Sigmoid colon (tissue), 7 donors: ENCODE data around the gene NRN1. TPM values are rescaled to one million over a fixed set of nuclear protein-coding genes. Genes with fewer than 3 reads are reported as not detected.

Experiments
- DNase-seq: peaks from one replicate; pipeline ENCODE4 v3.0.0-alpha.2; 2019
- H3K27ac ChIP-seq, 4 donors: fragments of 200-600 bp; sonication (generic); one replicate each; pipeline ENCODE4 v1.5.1; 2016 to 2019; ENCODE audit warnings: mild to moderate bottlenecking in 1 of 4
- H3K27me3 ChIP-seq, 3 donors: fragments of 200-600 bp; sonication (generic); one replicate each; pipeline ENCODE4 v1.5.1; 2019; ENCODE audit warnings: mild to moderate bottlenecking in 1 of 3
- H3K36me3 ChIP-seq, 4 donors: fragments of 200-600 bp; sonication (generic); one replicate each; pipeline ENCODE4 v1.5.1; 2016 to 2019
- H3K4me1 ChIP-seq, 4 donors: fragments of 200-600 bp; sonication (generic); one replicate each; pipeline ENCODE4 v1.5.1; 2017 to 2019
- H3K4me3 ChIP-seq, 4 donors: fragments of 200-600 bp; sonication (generic); one replicate each; pipeline ENCODE4 v1.5.1; 2017 to 2019; ENCODE audit warnings: mild to moderate bottlenecking in 2 of 4, moderate library complexity in 1 of 4
- H3K9me3 ChIP-seq, 4 donors: fragments of 200-600 bp in 3 of 4; sonication (generic) in 3 of 4; one replicate each; pipeline versions ENCODE4 v1.5.1 to v1.6.1; 2013 to 2019
- EP300 ChIP-seq, 4 donors: sonication (generic); formaldehyde crosslinking; IDR thresholded peaks; one replicate each; pipeline ENCODE4 v1.6.1; 2017; ENCODE audit warnings: antibody characterized with exemption in 4 of 4
- POLR2A ChIP-seq, 2 donors: fragments of 450-650 bp; IDR thresholded peaks; one replicate each; pipeline ENCODE4 v1.6.1; 2016; ENCODE audit warnings: antibody characterized with exemption in 2 of 2, mild to moderate bottlenecking in 2 of 2, moderate library complexity in 2 of 2
- POLR2AphosphoS5 ChIP-seq, 4 donors: sonication (generic); formaldehyde crosslinking; IDR thresholded peaks; one replicate each; pipeline ENCODE4 v1.6.1; 2017; ENCODE audit warnings: antibody characterized with exemption in 4 of 4
- WGBS, 2 donors: extraction: QIAGEN DNeasy Blood & Tissue Kit; methylation state at CpG; one replicate each; pipeline ENCODE4 v1.1.7; 2013; 5-methylcytosine and 5-hydroxymethylcytosine counted together
- intact Hi-C: fragments of 100-400 bp; cut with DNase I; formaldehyde crosslinking; loops from one replicate; pipeline ENCODE4 v1.15.1; 2023
- polyA plus RNA-seq, 3 donors: library from polyadenylated mRNA; stranded (reverse); fragments of 200-250 nt; gene quantifications; one replicate each; pipeline ENCODE4 v1.2.3, GENCODE V29; 2013
- total RNA-seq, 4 donors: library from RNA; depleted of rRNA; stranded (reverse); fragments of >200 nt; gene quantifications; one replicate each; pipeline ENCODE4 v1.1.0, GENCODE V29; 2016
- TF ChIP-seq, protein P1 (sequence below), 4 experiments: fragments of 450-650 bp in 3 of 4; fragments of 200-600 bp in 1 of 4; IDR thresholded peaks; one replicate each; pipeline ENCODE4 v1.5.1; 2016 to 2019; ENCODE audit warnings: antibody characterized with exemption in 4 of 4, mild to moderate bottlenecking in 3 of 4, moderate library complexity in 2 of 4
- donor health status: healthy with polysubstance abuse.
- donor health status: Bipolar disorder and iron deficiency.
- donor health status: healthy.

NRN1 gene
- total and polyA plus RNA-seq, 7 donors, result 1.4 to 10.7 (median 6.0) TPM

DNA sequence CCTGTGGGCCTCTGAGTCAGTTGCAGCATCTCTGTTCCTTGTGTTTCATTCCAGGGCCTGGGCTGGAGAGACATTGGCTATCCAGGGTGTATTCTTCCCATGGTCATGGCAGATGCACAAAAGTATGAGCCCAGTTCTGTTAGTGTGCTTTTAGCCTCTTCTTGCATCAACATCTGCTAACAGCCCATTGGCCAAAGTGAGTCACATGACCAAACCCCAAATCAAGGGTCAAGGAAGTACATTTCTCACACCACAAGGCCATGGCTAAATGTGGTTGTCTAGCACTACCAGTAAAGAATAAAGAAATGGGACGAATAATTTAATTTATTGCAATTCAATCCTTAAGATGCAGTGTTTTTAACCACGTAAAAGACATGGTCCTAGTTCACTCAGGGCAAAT, 43.9 kb downstream of the NRN1 start:
- Histone ChIP-seq H3K27ac (no peak overlapping the region), H3K9me3 (no peaks in the 10 kb centered on the region), H3K4me1 (no peaks in the 10 kb centered on the region), H3K36me3 (no peaks in the 10 kb centered on the region), H3K27me3 (no peaks in the 10 kb centered on the region), H3K4me3 (no peak overlapping the region)
- no peak for TF ChIP-seq POLR2AphosphoS5 (IDR thresholded peaks at IDR 0.05)
- TF ChIP-seq, protein P1, sequence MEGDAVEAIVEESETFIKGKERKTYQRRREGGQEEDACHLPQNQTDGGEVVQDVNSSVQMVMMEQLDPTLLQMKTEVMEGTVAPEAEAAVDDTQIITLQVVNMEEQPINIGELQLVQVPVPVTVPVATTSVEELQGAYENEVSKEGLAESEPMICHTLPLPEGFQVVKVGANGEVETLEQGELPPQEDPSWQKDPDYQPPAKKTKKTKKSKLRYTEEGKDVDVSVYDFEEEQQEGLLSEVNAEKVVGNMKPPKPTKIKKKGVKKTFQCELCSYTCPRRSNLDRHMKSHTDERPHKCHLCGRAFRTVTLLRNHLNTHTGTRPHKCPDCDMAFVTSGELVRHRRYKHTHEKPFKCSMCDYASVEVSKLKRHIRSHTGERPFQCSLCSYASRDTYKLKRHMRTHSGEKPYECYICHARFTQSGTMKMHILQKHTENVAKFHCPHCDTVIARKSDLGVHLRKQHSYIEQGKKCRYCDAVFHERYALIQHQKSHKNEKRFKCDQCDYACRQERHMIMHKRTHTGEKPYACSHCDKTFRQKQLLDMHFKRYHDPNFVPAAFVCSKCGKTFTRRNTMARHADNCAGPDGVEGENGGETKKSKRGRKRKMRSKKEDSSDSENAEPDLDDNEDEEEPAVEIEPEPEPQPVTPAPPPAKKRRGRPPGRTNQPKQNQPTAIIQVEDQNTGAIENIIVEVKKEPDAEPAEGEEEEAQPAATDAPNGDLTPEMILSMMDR (IDR thresholded peaks at IDR 0.05), result no peak
- TF ChIP-seq POLR2A (IDR thresholded peaks at IDR 0.05), result no peak
- TF ChIP-seq EP300 (IDR thresholded peaks at IDR 0.05), result no peak
- WGBS, 2 donors, result 86 to 91% methylated on average over 2 of the region's 2 CpGs
- intact Hi-C loops, result no loop called here
- no peak for DNase-seq

DNA sequence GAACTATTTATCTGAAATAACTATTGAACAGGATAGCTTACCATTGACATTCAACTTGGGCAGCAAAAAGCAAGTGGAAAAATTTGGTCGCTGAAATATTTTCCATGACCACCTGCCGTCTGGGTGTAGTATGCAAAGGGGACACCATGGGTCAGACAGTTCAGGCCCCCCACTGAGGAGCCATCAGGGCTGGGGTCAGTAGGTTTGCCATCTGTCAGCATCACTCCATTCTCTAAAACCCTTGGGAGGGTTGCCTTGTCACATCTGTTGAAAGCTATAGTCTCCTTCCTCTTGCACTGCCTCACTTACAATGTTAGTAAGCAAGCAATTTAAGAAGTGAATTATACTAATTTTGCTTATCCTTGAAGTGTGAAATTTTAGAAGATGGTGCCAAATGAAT, 44.9 kb downstream of the NRN1 start:
- Histone ChIP-seq H3K27me3 (no peaks in the 10 kb centered on the region), H3K9me3 (no peaks in the 10 kb centered on the region), H3K4me1 (no peaks in the 10 kb centered on the region), H3K4me3 (no peak overlapping the region), H3K36me3 (no peaks in the 10 kb centered on the region), H3K27ac (no peak overlapping the region)
- intact Hi-C loops, result no loop called here
- no peak for DNase-seq
- WGBS, 2 donors, result 94 to 95% methylated on average over 2 of the region's 2 CpGs
- TF ChIP-seq EP300 (IDR thresholded peaks at IDR 0.05) (no peak), POLR2A (IDR thresholded peaks at IDR 0.05) (no peak), POLR2AphosphoS5 (IDR thresholded peaks at IDR 0.05) (no peak)
- TF ChIP-seq, protein P1 (IDR thresholded peaks at IDR 0.05), result no peak

DNA sequence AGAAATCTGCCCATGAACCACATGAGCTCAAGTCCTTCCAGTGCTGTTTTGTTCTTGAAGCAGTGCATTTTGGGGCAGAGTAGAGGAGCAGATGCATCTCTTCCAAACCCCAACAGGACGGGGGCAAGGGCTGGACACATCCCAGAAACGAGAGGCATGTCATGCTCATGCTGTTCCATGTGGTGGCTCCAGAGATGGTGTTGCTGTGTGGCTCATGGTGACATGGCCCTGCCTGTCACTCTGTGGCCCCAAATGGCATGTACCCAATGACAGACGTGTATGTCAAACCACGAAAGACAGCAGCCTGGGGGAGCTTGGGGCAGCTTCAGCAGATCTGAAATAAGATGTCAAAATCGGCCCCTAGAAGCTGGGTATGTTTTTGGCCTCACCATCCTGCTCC, 46.3 kb downstream of the NRN1 start:
- H3K36me3 ChIP-seq, result no peaks in the 10 kb centered on the region
- H3K27me3 ChIP-seq, result no peaks in the 10 kb centered on the region
- intact Hi-C loops, result no loop called here
- 74 to 80% methylated on average over 5 of the region's 5 CpGs for WGBS, 2 donors
- no peaks in the 10 kb centered on the region for H3K9me3 ChIP-seq
- no peak overlapping the region for H3K27ac ChIP-seq
- H3K4me1 ChIP-seq, result no peaks in the 10 kb centered on the region
- H3K4me3 ChIP-seq, result no peak overlapping the region
- TF ChIP-seq POLR2A (IDR thresholded peaks at IDR 0.05) (no peak), POLR2AphosphoS5 (IDR thresholded peaks at IDR 0.05) (no peak), EP300 (IDR thresholded peaks at IDR 0.05) (no peak)
- TF ChIP-seq, protein P1 (IDR thresholded peaks at IDR 0.05), result no peak
- DNase-seq, result no peak

DNA sequence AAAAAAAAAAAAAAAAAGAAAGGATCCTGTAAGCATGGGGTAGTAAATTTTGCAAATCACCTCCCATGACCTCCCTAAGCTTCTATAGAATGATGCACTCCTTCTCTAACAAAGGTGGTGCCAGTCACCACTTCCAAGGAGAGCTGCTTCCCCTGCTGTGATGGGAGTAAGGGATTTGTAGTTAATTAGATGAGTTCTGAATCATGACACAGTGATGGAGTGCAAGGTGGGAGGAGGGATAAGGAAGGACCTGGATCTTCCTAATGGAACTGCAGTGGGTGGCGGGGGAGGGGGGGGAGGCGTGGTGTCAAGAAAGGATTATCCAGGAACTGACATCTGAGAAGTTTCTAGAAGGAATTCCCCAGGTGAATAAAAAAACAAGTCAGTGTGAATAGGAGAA, 47.8 kb downstream of the NRN1 start:
- no peak for DNase-seq
- no peak for TF ChIP-seq EP300 (IDR thresholded peaks at IDR 0.05)
- H3K4me3 ChIP-seq, result no peak overlapping the region
- H3K27ac ChIP-seq, result no peak overlapping the region
- H3K4me1 ChIP-seq, result no peaks in the 10 kb centered on the region
- WGBS, 2 donors, result 92 to 95% methylated on average over 2 of the region's 2 CpGs
- H3K36me3 ChIP-seq, result no peaks in the 10 kb centered on the region
- H3K9me3 ChIP-seq, result no peaks in the 10 kb centered on the region
- no peaks in the 10 kb centered on the region for H3K27me3 ChIP-seq
- intact Hi-C loops, result no loop called here

DNA sequence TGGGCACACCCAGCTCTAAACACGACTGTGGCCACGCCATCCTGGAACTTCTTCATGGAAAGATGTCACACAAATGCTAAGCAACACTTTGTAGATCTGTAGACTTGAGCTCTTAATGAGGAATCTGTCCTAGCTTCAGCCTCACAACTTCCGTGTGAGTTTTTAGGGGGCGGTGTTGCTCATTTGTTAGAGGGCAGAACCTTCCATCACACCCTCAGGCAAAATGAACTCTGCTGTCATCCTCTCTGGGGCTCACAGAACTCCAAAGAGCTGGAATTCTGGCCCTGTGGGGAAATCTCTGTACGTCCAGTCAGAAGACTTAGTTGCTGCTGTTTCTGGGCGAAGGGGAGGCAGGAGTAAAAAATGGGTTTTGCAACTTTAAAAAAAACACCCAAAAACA, 49.8 kb downstream of the NRN1 start:
- 76 to 78% methylated on average over 6 of the region's 6 CpGs for WGBS, 2 donors
- no peak for TF ChIP-seq POLR2A (IDR thresholded peaks at IDR 0.05)
- no peak for TF ChIP-seq POLR2AphosphoS5 (IDR thresholded peaks at IDR 0.05)
- TF ChIP-seq EP300 (IDR thresholded peaks at IDR 0.05), result no peak
- TF ChIP-seq, protein P1 (IDR thresholded peaks at IDR 0.05), result no peak
- Histone ChIP-seq H3K27ac (no peak overlapping the region), H3K4me3 (no peak overlapping the region), H3K9me3 (no peaks in the 10 kb centered on the region), H3K36me3 (no peaks in the 10 kb centered on the region), H3K4me1 (no peaks in the 10 kb centered on the region), H3K27me3 (no peaks in the 10 kb centered on the region)
- intact Hi-C loops, result no loop called here
- no peak for DNase-seq
